GM18502 (cell line): ENCODE measurements around the gene CT45A3.
"Not testable (repeated sequence)": the region's sequence is repeated elsewhere in the genome, so short reads cannot be mapped to it uniquely, and the experiment has no call there.

Experiments used
- ATAC-seq: cut with Tn5 transposase; IDR thresholded peaks from one replicate; pipeline ENCODE4 v1.9.1; 2021; ENCODE audit warnings: mild to moderate bottlenecking; ENCODE audit not compliant: unreplicated experiment, poor library complexity

Gene CT45A3

GRCh38 chrX:135768091-135768490 lies at the start of gene CT45A3:
CT45A3 (minus strand) TSS chrX:135768191; CDS start chrX:135764444, 3,747 bp downstream.
- not testable (repeated sequence) for ATAC-seq

DNA sequence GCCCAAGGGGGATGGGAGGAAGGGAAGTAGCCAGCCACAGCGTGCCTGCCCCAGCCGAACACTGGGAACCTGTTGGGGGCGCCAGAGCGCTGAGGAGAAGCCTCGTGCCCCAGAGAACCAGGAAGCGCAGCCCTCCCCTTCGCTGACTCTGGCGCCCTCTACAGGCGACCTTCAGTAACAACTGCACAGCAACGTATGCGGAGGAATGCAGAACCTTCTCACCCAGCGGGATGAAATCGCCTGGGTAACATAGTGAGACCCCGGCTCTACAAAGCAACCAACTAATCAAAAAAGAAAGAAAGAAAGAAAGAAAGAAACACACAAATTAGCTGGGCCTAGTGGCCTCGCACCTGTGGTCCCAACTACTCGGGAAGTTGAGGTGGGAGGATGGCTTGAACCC lies 34.7 kb upstream of the CT45A3 start, which contains the start of gene CT45A6:
Gene CT45A6 (minus strand): TSS at position 101 of the 400 bp plus-strand sequence. CDS start 3,794 bp downstream, outside the sequence.
- not testable (repeated sequence) for ATAC-seq

- not testable (repeated sequence) for ATAC-seq
Measured at GRCh38 chrX:135785403-135785802, 17.4 kb upstream of the CT45A3 start, which contains the start of gene CT45A5. CT45A5 (minus strand) TSS chrX:135785503; CDS start chrX:135781729, 3,774 bp downstream.

DNA sequence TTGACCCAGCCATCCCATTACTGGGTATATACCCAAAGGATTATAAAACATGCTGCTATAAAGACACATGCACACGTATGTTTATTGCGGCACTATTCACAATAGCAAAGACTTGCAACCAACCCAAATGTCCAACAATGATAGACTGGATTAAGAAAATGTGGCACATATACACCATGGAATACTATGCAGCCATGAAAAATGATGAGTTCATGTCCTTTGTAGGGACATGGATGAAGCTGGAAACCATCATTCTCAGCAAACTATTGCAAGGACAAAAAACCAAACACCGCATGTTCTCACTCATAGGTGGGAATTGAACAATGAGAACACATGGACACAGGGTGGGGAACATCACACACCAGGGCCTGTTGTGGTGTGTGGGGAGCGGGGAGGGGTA lies 23.3 kb downstream of the CT45A3 start:
- ATAC-seq = not testable (repeated sequence)

GRCh38 chrX:135741192-135741715 lies 26.7 kb downstream of the CT45A3 start:
- ATAC-seq = no peak

GRCh38 chrX:135740681-135741149 lies 27.3 kb downstream of the CT45A3 start:
- peak; percentile 79 for ATAC-seq

- peak; percentile 63 for ATAC-seq
Measured at GRCh38 chrX:135737366-135738071, 30.5 kb downstream of the CT45A3 start.

DNA sequence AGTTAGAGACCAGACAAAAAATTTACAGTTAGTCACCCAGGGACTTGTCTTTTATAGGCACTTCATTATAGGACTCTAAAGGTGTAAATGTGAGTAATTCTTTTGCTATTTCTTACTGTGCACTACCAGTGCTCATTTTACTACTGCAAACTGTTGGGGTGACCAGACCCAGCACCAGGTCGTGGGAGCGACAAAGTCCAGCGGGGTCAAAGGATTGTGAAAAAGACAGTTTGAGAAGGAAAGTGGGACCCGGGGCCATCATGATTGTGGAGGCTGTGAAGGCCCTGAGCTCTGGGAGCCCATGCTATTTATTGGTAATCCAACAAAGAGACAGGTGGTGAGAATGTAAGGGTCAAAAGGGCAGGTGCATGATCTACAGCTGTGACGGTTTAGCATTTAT lies 33.3 kb downstream of the CT45A3 start:
- not testable (repeated sequence) for ATAC-seq

- ATAC-seq = no peak
Measured at GRCh38 chrX:135713795-135714194, 54.2 kb downstream of the CT45A3 start.

GRCh38 chrX:135713183-135713689 lies 54.8 kb downstream of the CT45A3 start, which contains the start of gene CT45A1:
CT45A1 (plus strand) TSS chrX:135713639; CDS start chrX:135718941, 5,302 bp downstream.
- not testable (repeated sequence) for ATAC-seq
